Hypothalamus (tissue), 51 donors: Measurements from ENCODE around the gene CACTIN.
A peak's percentile ranks its signal among the peaks of the same experiment; 100 is the strongest.
"Not testable (repeated sequence)": the region's sequence is repeated elsewhere in the genome, so short reads cannot be mapped to it uniquely, and the experiment has no call there.

ENCODE experiments used
- DNase-seq, 51 donors: peaks; one replicate each; lab custom pipeline; 2025; lab: John Stamatoyannopoulos, UW

The CACTIN gene

GRCh38 chr19:3575949-3576673, 50.5 kb downstream of the CACTIN start:
- no peak for DNase-seq

- peak in 4 of 51 donors; percentile 9 to 31 (median 17) for DNase-seq
Observed at GRCh38 chr19:3575260-3575741, 51.3 kb downstream of the CACTIN start.

- DNase-seq, result peak in 44 of 51 donors; percentile 4 to 89 (median 58)
Observed at GRCh38 chr19:3573858-3574637, 52.5 kb downstream of the CACTIN start.

GRCh38 chr19:3573162-3573857, 53.3 kb downstream of the CACTIN start:
- DNase-seq, result peak in 1 of 51 donors; percentile 55

GRCh38 chr19:3572855-3573161, 53.8 kb downstream of the CACTIN start, which contains the start of gene HMG20B:
TSS of gene HMG20B (plus strand) at chr19:3572944. CDS start at chr19:3573310, 366 bp downstream.
- no peak for DNase-seq

- peak; percentile 82 to 100 (median 99) for DNase-seq
Observed at GRCh38 chr19:3572132-3572854, 54.3 kb downstream of the CACTIN start.

GRCh38 chr19:3570606-3571011, 56.0 kb downstream of the CACTIN start:
- peak in 27 of 51 donors; percentile 17 to 75 (median 48) for DNase-seq

- DNase-seq, result not testable (repeated sequence)
Observed at GRCh38 chr19:3570042-3570441, 56.5 kb downstream of the CACTIN start.

- no peak for DNase-seq
Observed at GRCh38 chr19:3565139-3565538, 61.5 kb downstream of the CACTIN start.

GRCh38 chr19:3563709-3564524, 62.7 kb downstream of the CACTIN start:
- no peak for DNase-seq
